GM18907 (cell line): ENCODE measurements around the gene PHACTR4.
"Not testable (repeated sequence)": the region's sequence is repeated elsewhere in the genome, so short reads cannot be mapped to it uniquely, and the experiment has no call there.

Experiments
- ATAC-seq: cut with Tn5 transposase; IDR thresholded peaks from one replicate; pipeline ENCODE4 v1.9.1; 2021; ENCODE audit warnings: mild to moderate bottlenecking, moderate library complexity; ENCODE audit not compliant: unreplicated experiment

Gene PHACTR4

DNA sequence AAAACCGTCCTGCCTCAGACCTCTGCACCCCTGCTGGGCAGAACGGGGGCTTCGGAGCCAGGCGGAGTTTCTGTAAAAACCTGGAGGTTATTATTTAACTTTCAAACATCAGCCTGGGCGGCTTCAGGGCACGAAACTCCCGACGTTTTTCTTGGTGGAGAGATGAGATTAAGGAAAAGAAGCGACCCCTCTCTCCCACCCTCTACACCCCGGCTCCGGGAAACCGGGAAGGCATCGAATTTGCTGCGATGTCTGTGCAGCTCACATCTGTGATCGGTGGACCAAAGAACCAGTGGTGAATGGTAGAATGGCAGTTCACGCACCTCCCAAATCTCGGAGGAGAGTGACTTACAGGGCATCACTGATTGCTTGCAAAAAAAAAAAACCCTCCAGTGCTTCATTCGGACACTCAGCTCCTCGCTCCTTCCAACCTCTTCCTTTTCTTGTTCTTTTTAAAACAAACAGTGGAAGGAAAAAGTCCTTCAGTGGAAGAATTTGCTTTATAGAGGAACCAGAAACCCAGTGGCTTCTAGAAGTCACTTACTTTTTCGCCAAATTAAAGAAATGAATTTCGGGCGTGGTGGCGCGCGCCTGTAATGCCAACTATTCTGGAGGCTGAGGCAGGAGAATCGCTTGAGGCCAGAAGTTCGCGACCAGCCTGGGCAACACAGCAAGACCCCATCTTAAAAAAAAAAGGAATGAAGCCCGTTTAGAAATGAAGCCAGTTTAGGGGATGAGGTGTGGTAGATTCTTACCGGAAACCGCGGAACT, 884 bp downstream of the PHACTR4 start:
- ATAC-seq, result no peak

- ATAC-seq, result no peak
These were observed 1.5 kb downstream of the PHACTR4 start for GRCh38 chr1:28371010-28371377.

GRCh38 chr1:28373450-28373849, 3.9 kb downstream of the PHACTR4 start:
- ATAC-seq, result not testable (repeated sequence)

DNA sequence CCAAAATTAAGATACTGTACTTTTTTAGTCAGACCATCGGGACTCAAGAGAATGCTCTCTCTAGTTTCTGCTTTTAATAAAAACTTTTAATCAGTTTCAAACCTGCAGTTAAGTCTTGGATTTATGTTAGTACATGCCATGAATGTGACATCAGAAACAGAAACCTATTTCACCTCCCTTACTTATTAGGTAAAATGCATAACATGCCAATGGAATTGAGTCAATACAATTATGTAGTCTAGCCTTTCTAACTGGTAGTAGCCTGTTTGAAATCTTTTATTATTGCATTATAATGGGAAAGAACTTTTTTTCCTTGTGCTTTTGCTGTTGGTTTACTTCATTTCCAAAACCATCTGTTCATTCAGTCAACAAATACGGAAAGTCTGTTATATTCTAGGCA, 4.8 kb downstream of the PHACTR4 start:
- ATAC-seq, result no peak

GRCh38 chr1:28375598-28375997, 6.1 kb downstream of the PHACTR4 start:
- not testable (repeated sequence) for ATAC-seq

- not testable (repeated sequence) for ATAC-seq
These were observed 6.7 kb downstream of the PHACTR4 start for GRCh38 chr1:28376195-28376594.

DNA sequence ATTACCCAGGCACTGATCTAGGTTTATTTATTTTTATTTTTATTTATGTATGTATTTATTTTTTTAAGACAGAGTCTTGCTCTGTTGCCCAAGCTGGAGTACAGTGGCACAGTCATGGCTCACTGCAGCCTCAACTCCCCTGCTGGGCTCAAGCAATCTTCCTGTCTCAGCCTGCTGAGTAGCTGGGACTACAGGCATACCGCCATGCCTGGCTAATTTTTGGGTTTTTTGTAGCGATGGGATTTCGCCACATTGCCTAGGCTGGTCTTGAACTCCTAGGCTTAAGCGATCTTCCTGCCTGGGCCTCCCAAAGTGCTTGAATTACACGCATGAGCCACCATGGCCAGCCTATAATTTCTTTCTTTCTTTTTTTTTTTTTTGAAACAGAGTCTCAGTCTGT, 9.4 kb downstream of the PHACTR4 start:
- no peak for ATAC-seq

DNA sequence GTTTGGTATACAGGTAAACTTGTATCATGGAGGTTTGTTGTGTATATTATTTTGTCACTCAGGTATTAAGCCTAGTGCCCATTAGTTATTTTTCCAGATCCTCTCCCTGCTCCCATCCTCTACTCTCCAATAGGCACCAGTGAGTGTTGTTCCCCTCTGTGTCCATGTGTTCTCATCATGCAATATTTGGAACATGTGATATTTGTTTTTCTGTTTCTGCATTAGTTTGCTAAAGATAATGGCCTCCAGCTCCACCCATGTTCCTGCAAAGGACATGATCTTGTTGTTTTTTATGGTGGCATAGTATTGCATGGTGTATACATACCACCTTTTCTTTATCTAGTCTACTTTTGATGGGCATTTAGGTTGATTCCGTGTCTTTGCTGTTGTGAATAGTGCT, 10.9 kb downstream of the PHACTR4 start:
- ATAC-seq, result no peak

DNA sequence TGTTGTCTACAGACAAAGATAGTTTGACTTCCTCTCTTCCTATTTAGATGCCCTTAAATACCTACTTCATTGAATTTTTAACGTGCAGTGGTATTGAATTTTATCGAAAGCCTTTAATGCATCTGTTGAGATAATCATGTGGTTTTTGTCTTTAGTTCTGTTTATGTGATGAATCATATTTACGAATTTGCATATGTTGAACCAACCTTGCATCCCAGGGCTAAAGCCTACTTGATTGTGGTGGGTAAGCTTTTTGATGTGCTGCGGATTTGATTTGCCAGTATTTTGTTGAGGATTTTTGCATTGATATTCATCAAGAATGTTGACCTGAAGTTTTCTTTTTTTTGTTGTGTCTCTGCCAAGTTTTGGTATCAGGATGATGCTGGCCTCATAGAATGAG, 14.2 kb downstream of the PHACTR4 start:
- ATAC-seq, result not testable (repeated sequence)

DNA sequence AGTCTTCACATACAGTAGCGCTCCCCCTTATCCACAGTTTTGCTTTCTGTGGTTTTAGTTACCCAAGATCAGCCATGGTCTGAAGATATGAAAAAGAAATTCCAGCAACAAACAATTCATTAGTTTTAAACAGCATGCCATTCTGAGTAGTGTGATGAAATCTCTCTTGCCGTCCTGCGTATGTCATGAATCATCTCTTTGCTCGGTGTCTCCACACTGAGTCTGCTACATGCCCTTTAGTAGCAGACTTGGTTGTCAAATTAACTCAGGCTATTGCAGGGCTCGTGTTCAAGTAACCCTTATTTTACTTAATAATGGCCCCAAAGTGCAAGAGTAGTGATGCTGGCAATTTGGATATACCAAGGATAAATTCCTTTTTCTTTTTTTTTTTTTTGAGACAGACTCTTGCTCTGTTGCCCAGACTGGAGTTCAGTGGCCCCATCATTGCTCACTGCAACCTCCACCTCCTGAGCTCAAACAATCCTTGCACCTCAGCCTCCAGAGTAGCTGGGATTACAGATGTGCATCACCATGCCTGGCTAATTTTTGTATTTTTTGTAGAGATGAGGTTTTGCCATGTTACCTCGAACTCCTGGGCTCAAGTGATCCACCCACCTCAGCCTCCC, 22.6 kb downstream of the PHACTR4 start:
- ATAC-seq, result no peak

GRCh38 chr1:28394136-28394535, 24.6 kb downstream of the PHACTR4 start:
- ATAC-seq, result no peak

DNA sequence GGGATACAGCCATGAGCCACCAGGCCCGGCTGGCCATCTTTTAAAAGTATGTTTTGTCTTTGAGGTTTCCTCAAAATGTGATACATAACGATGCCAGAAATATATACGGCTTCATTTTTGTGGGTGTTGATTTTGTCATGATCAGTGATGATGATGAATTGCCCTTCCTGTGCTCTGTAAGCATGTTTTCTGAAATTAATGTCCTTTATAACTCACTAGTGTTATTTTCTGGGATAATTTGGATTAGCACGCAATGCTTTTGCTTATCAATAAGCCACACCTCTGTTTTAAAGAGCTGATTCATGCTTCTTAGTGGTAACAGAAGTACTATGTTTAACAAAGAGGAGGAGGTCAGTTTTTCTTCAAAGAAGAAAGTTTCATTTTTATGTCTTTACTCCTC, 25.6 kb downstream of the PHACTR4 start:
- ATAC-seq, result no peak

- ATAC-seq, result no peak
These were observed 32.2 kb downstream of the PHACTR4 start for GRCh38 chr1:28401760-28402159.

DNA sequence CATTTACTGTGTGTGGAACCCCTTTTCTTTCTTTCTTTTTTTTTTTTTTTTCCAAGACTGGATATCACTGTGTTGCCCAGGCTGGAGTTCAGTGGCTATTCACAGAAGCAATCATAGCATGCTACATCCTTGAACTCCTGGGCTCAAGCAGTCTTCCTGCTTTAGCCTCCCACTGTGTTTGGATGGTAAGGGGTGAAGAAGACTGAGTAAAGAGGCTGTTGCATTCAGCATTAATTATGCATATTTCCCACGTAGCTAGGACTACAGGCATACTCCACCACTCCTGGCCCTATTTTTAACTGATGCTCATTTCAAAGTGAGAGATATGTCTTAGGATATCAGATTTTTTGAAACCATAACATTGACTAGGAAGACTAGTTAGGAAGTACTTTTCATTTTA, 39.5 kb downstream of the PHACTR4 start:
- ATAC-seq, result no peak

DNA sequence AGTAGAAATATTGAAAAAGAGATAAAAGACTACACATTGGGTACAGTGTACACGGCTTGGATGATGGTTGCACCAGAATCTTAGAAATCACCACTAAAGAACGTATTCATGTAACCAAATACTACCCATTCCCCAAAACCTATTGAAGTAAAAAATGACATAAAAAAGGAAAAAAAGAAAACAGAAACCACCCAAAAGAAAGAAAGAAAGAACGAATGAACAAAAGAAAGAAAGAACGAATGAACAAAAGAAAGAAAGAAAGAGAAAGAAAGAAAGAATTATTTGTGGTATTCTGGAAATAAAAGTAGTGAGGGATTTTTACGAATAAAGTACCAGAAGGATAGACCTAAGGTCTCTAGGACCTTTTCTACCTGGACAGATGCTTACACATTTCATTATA, 42.1 kb downstream of the PHACTR4 start:
- no peak for ATAC-seq

GRCh38 chr1:28412731-28413130, 43.2 kb downstream of the PHACTR4 start:
- ATAC-seq, result no peak

DNA sequence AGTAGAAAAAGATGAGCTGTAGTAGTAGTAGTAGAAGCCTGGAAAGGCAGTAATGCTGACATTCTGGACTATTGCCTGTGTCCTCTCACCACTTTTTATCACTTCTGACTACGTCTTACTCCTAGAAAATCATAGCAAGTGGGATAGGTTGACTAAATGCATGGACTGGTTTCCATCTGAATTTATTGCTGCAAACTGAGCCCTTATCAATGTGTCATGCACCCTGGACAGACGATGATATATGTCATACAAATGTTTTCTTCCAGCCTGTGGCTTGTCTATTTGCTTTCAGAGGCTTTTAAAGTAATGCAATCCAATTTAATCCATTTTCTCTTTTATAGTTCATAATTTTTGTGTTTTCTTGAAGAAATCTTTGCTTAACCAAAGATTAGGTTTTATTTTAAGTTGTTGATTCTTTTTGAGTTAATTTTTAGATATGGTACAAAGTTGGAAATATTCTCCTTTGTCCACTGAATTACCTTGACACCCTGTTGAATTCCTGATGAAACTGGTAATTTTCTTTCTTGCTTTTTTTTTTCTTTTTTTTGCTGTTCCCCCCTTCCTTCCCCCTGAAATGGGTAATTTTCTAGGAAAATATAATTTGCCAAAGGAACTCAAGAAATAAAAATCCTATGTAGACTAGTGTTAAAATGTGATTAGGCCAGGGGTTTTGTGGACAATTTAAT, 47.1 kb downstream of the PHACTR4 start:
- no peak for ATAC-seq

GRCh38 chr1:28417441-28417922, 47.9 kb downstream of the PHACTR4 start:
- ATAC-seq, result peak; percentile 52

GRCh38 chr1:28417926-28418637, 48.5 kb downstream of the PHACTR4 start:
- ATAC-seq, result no peak

GRCh38 chr1:28421744-28422143, 52.2 kb downstream of the PHACTR4 start:
- no peak for ATAC-seq

DNA sequence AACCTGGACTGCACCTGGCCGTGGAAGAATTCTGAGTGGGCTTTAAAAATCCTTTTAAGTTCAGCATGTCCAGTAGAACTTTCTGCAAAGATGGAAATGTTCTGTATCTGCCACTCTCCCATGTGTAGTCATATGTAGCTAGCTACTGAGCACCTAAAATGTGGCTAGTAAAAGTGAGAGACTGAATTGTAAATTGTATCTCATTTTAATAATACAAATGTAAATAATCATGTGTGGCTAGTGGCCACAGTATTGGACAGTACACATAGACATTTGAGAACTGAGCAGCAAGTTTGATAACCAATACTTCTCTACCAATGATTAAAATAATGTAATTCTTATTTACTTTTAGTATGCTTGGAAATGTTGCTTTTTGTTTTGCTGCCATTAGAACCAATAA, 57.3 kb downstream of the PHACTR4 start:
- ATAC-seq, result no peak
